Measurements from ENCODE around the gene ZNF683.

The ZNF683 gene

GRCh38 chr1:26358411-26359384, 13.9 kb downstream of the ZNF683 start:
- DNase-seq (ENCODE audit: low spot score), result no peak

GRCh38 chr1:26357121-26357602, 15.4 kb downstream of the ZNF683 start:
- no peak for DNase-seq (ENCODE audit: low spot score)

DNA sequence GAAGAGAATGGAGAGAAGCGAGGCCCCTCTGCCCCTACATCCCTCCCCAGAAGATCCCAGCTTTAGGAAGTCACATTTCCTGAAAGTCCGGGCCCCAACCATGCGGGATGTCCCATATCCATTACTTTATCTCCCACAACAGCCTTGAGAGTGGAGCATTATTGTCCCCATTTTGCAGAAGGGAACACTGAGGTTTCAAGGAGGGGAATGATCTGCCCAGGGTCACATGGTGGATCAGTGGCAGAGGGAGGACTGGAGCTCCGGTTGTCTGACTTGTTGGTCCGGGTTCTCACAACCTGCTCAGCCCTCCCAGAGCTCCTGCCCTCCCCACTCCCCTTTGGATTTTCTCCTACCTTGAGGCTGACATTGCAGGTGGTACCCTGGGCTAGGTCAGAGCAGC, 16.4 kb downstream of the ZNF683 start:
- DNase-seq (ENCODE audit: low spot score), result no peak

DNA sequence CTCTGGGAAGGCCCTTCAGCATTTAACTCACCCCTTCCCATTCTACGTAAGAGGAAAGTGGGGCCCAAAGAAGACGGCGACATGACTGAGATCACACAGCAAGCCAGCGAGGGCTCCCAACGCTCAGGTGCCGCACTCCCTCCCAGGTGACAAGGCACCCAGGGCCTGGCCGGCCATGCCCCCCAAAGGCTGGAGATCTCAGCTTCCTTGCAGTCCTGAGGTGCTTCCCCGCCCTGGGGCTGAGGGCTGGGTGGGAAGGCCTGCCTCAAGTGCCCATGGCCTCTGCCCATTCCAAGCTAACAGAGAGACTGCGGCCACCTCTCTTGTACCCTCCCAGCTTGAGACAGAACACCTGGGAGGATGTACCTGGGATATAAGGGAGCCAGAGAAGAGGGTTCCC, 17.6 kb downstream of the ZNF683 start:
- no peak for DNase-seq (ENCODE audit: low spot score)

DNA sequence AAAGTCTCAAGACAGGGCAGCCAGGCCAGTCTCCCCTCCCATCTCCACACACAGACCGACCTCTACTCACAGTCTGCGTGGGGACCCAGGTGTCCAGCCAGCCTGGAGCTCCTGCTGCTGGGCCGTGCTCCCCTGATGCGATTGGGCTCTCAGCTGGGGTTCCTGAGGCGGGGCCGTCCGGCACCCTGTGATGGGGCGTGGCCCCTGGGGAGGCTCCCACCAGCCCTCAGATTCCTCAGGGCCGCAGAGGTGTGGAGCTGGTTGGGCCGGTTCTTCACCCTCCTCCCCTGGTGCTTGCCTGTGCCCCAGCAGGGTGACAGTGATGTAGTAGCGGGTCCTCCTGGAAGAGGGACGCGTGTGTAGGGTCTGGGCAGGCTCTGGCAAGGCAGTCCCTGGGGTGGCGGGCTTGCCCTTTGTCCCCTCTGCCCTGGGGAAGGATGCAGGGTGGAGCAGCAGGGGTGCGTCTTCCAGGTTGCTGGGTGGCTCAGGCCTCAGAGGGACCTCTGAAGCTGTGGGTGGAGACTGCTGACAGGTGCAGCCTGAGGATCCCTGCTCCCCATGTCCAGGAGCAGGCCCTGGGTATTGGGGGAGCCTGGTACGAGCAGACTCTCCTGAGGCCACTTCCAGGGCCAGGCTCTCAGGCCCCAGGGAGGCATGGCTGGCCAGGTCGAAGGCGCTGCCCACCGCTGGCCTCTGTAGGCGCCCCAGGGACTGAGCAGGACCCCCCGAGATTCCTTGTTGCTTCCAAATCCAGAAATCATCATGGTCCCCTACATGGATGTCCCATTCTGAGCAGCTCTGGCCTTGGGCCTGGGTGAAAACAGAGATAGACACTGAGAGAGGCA, 18.4 kb downstream of the ZNF683 start, which contains the start of gene CRYBG2:
CRYBG2 (minus strand) TSS at position 155 of the 845 bp plus-strand sequence. CDS start 7,473 bp downstream, outside the sequence.
- DNase-seq (ENCODE audit: low spot score), result no peak

DNA sequence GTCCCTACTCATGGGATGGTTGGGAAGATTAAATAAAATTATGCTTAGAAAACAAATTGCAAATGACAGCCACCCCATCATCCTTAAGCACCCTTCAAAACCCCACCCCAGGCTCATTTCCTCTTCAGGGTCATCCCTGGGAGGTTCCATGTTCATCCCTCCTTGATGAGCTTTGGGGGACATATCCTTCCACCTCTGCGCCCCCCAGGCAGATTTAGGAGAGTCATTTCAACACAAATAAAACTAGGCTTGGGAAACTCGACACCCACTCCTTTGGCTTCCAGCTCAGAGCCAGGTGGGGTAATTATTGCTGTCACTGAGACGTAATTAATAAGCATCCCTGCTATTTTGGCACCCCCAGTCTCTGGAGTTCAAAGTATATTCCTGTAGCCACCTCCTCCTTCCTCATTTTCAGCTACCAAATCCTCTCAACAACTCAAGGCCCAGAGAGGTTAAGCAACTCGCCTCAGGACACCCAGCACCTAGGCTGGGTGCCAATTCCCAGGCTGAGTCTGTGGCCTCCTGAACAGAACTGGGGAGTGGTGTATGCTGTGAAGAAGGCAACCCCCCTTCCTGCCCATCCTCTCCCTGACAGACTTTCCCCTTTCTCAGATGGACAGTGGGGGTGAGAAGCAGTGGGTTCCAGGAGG, 19.2 kb downstream of the ZNF683 start:
- DNase-seq (ENCODE audit: low spot score), result no peak

DNA sequence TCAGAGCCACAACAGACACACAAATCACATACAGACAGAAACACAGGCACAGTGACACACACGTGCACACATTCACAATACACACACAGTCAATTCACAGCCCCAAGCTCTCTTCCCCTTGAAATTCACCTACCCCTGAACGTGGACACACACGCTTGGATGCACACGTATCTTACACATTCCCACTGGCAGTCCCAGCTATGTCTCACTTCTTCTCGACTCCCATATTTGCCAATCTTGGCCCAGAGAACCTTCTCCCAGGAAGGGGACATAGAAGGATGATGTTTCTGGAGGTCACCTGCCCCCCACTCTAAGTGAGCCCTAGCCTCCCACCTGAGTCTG, 20.2 kb downstream of the ZNF683 start:
- no peak for DNase-seq (ENCODE audit: low spot score)

DNA sequence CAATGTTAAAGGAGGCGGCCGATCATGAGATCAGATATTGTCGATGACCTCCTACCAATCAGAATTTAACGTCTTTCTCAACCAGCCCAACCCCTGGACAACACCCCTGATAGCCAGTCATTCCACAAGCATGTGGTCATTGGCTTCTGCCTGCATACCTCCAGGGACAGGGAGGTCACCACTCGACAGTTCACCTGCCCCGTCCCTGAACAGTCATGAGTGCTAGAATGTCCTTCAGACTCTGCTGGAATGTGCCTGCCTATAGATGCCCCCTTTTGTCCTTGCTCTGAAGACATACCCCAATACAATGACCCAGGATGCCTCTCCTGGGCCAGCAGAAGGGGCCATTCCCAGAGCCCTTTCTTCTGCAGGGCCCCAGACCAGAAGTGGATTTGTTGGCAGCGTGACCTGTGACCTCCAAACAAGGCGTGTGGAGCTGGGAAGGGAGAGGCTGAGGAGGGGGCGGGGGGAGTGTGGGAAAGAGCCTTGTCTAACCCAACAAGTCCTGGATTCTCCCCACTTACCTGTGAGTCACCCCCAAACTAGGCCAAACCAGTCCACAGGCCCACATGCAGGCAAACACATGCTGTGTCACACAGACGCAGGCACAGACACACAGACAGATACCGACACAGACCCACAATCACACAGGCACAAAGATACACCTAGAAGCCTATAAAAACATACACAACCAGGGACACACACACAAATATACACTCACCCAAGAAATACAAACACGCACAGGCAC, 20.8 kb downstream of the ZNF683 start:
- no peak for DNase-seq (ENCODE audit: low spot score)

DNA sequence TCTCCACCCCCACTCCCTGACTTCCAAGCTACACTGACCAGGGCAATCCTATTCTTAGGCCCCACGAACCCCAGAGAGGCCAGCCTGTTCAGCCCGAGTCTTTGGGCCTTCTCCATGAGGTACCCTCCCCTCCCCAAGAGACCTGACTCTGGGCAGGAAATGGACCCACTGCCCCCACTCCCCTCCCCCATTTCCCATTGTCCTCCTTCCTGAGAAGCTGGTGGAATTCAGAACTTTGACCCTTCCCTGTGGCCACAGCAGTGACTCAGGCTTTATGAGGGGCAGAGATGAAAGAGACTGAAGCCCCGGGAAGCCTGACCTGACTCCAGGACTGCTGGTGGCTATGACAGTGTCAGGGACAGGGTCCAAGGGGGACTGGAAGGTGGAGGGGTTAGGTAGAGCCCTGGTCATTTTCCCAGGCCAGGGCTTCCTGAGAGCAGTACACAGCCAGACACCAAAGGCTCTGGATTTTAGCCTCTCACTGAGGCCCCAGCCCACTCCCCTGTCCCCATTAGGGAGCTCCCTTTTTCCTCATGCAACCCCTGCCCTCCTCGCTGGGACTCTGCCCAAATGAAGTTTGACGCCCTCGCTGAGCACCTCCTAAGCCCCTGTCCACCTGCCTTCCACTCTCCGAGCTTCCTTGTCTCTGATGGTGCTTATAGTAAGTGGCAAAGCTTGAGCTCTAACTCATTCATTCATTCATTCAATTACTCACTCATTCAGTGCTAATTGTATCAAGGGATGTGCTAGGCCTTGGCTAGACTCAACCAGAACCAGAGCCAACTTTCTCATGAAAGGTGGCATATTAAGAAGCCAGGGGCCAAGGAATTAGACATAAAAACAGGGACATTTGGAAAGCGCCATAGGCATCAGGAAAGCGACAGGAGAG, 21.6 kb downstream of the ZNF683 start:
- no peak for DNase-seq (ENCODE audit: low spot score)

GRCh38 chr1:26350343-26350700, 22.2 kb downstream of the ZNF683 start:
- no peak for DNase-seq (ENCODE audit: low spot score)

DNA sequence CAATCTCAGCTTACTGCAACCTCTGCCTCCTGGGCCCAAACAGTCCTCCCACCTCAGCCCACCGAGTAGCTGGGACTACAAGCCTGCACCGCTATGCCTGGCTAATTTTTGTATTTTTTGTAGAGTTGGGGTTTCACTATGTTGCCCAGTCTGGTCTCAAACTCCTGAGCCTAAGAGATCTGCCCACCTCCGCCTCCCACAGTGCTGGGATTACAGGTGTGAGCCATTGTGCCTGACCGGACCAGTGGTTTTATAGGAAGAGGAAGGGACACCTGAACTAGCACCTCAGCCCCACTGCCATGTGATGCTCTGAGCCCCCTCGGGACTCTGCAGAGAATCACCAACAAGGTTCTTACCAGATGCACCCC, 22.7 kb downstream of the ZNF683 start:
- DNase-seq (ENCODE audit: low spot score), result no peak

- DNase-seq (ENCODE audit: low spot score), result peak; percentile 80
Measured at GRCh38 chr1:26349188-26349876, 23.2 kb downstream of the ZNF683 start.

- no peak for DNase-seq (ENCODE audit: low spot score)
Measured at GRCh38 chr1:26346274-26347033, 26.1 kb downstream of the ZNF683 start.

- DNase-seq (ENCODE audit: low spot score), result no peak
Measured at GRCh38 chr1:26345718-26346117, 26.8 kb downstream of the ZNF683 start.

- DNase-seq (ENCODE audit: low spot score), result no peak
Measured at GRCh38 chr1:26344147-26344920, 28.2 kb downstream of the ZNF683 start.

DNA sequence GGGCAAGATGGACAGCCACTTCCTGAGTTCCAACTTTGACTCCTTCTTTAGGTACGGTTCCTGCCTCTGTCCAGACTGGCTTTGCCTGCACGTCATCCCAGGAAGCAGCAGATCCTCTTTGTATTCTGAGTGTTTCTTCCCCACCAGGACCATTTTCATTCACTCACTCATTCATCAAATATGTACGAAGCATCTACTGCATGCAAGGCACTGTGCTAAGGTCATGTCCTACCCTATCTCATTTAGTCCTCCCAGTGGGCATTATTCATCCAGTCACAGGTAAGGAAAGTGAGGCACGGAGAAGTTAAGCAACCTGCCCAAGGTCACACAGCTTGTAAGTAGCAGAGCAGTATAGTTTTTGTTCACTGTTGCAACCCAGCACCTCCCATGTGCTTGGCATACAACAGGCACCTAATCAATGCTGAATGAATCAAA, 32.5 kb downstream of the ZNF683 start:
- DNase-seq (ENCODE audit: low spot score), result no peak

GRCh38 chr1:26338670-26339069, 33.9 kb downstream of the ZNF683 start:
- no peak for DNase-seq (ENCODE audit: low spot score)

DNA sequence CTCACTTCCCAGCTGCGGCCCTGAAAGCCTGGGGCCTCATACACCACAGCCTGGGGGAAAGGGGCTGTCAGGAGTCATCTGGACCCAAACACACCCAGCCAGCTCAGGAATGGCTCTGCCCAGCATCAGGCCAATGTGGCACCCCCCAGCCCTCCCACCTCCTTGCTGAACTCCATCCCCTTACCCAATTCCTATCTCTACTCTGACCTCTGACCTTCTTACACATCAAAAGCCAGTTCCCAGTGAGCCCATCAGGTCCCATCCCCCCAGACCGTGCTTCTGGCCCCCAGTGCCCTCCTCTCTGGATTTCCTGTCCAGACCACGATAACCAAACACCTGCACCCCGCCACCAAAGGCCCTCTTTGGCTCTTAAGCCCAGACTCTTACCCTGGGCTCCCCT, 34.9 kb downstream of the ZNF683 start:
- DNase-seq (ENCODE audit: low spot score), result no peak

DNA sequence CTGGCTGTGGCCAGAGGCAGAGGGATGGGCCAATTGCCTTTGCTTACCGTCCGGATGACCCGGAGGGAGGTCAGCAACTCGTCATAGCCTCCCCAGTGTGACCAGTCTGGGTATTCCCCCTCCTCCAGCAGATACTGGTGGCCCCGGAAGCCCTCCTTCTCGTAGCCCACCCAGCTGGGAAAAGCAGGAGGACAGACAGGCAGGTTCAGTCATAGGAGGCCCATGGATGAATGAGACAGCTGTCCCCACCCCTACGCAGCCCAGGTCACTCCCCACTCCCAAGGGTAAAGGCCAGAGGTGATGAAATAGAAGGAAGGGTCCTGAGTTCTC, 35.4 kb downstream of the ZNF683 start:
- DNase-seq (ENCODE audit: low spot score), result no peak

All from AG08395 (cell line).